ENCODE measurements around the gene PDE9A. TPM values are rescaled to one million over a fixed set of nuclear protein-coding genes. Genes with fewer than 3 reads are reported as not detected.
"Not testable (repeated sequence)": the region's sequence is repeated elsewhere in the genome, so short reads cannot be mapped to it uniquely, and the experiment has no call there.

Gene PDE9A
- total and polyA plus RNA-seq, 9 donors, result 3.9 to 11.3 (median 6.9) TPM

DNA sequence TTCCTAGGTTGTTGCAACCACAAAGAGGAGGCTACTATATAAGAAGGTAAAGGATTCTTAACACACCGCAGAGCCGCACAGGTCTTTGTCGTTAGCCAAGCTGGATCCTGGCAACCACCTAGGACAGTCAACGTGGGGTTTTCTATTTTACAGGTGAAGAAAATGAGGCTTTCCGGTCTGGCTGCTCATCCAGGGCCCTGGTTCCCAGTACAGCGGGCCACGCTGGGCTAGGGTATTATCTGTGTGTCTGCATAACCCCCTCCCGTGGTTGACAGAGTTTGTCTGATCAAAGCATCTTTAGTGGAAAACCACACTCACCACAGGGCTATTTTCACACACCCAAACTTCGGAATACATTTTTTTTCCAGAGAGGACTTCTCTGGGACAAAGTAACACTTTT is 39.0 kb upstream of the PDE9A start:
- TF ChIP-seq, protein P1, sequence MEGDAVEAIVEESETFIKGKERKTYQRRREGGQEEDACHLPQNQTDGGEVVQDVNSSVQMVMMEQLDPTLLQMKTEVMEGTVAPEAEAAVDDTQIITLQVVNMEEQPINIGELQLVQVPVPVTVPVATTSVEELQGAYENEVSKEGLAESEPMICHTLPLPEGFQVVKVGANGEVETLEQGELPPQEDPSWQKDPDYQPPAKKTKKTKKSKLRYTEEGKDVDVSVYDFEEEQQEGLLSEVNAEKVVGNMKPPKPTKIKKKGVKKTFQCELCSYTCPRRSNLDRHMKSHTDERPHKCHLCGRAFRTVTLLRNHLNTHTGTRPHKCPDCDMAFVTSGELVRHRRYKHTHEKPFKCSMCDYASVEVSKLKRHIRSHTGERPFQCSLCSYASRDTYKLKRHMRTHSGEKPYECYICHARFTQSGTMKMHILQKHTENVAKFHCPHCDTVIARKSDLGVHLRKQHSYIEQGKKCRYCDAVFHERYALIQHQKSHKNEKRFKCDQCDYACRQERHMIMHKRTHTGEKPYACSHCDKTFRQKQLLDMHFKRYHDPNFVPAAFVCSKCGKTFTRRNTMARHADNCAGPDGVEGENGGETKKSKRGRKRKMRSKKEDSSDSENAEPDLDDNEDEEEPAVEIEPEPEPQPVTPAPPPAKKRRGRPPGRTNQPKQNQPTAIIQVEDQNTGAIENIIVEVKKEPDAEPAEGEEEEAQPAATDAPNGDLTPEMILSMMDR (IDR thresholded peaks at IDR 0.05), result no peak
- TF ChIP-seq POLR2A (IDR thresholded peaks at IDR 0.05), result no peak
- TF ChIP-seq EP300 (IDR thresholded peaks at IDR 0.05), result no peak
- no peaks in the 10 kb centered on the region for H3K36me3 ChIP-seq
- no peak for DNase-seq
- no peak overlapping the region for H3K27ac ChIP-seq
- H3K4me3 ChIP-seq, result no peak overlapping the region
- intact Hi-C loops (cut with DNase I), result no loop called here
- H3K27me3 ChIP-seq, result no peaks in the 10 kb centered on the region
- peaks cover 0 to 2% of the 10 kb centered on the region in 2 donors for H3K9me3 ChIP-seq
- 65 to 72% (median 67%) methylated on average over 9 of the region's 9 CpGs for WGBS, 3 donors
- no peaks in the 10 kb centered on the region for H3K4me1 ChIP-seq (ENCODE audit: insufficient read depth)

GRCh38 chr21:42614811-42615351 is 38.5 kb upstream of the PDE9A start:
- Histone ChIP-seq H3K4me1 (ENCODE audit: insufficient read depth) (no peaks in the 10 kb centered on the region), H3K4me3 (no peak overlapping the region), H3K36me3 (no peaks in the 10 kb centered on the region), H3K27ac (no peak overlapping the region), H3K27me3 (no peaks in the 10 kb centered on the region), H3K9me3 (peaks cover 0 to 2% of the 10 kb centered on the region in 2 donors)
- intact Hi-C loops (cut with DNase I), result no loop called here
- no peak for TF ChIP-seq POLR2A (IDR thresholded peaks at IDR 0.05)
- DNase-seq, result no peak
- WGBS, 3 donors, result 28 to 36% (median 30%) methylated on average over 14 of the region's 14 CpGs

DNA sequence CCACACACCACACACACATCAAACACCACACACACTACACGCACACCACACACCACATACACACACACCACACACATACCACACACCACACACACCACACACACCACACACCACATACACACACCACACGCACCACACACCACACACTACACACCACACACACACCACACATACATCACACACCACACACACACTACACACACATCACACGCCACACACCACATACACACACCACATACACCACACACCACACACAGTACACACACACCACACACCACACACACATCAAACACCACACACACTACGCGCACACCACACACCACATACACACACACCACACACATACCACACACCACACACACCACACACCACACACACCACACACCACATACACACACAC is 38.0 kb upstream of the PDE9A start:
- H3K9me3 ChIP-seq; H3K27ac ChIP-seq; intact Hi-C loops (cut with DNase I); H3K4me1 ChIP-seq (ENCODE audit: insufficient read depth); H3K4me3 ChIP-seq; H3K36me3 ChIP-seq; DNase-seq; H3K27me3 ChIP-seq: not testable (repeated sequence)
- WGBS, 3 donors, result 60 to 81% (median 67%) methylated on average over 3 to 5 of the region's 5 CpGs

DNA sequence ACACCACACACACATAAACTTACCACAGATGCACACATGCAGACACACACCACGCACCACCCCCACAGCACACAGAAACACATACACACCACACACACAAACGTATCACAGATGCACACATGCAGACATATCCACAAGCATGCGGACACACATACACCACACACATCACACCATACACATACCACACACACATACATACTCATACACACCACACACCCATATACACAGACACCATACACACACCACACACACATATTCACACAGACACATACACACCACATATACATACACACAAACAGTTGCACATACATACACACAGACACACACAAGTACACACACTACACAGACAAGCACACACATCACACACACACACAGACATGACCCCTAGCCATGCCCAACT is 37.5 kb upstream of the PDE9A start:
- H3K9me3 ChIP-seq, result peaks cover 0 to 2% of the 10 kb centered on the region in 2 donors
- DNase-seq, result no peak
- 50 to 58% (median 56%) methylated on average over 3 of the region's 3 CpGs for WGBS, 3 donors
- no peak overlapping the region for H3K4me3 ChIP-seq
- TF ChIP-seq EP300 (IDR thresholded peaks at IDR 0.05) (no peak), POLR2A (IDR thresholded peaks at IDR 0.05) (no peak)
- TF ChIP-seq, protein P1 (IDR thresholded peaks at IDR 0.05), result no peak
- no peaks in the 10 kb centered on the region for H3K36me3 ChIP-seq
- no peak overlapping the region for H3K27ac ChIP-seq
- H3K4me1 ChIP-seq (ENCODE audit: insufficient read depth), result no peaks in the 10 kb centered on the region
- intact Hi-C loops (cut with DNase I), result no loop called here
- H3K27me3 ChIP-seq, result no peaks in the 10 kb centered on the region

- DNase-seq, result no peak
- Histone ChIP-seq H3K9me3 (peaks cover 0 to 2% of the 10 kb centered on the region in 2 donors), H3K27me3 (no peaks in the 10 kb centered on the region)
These were observed 37.0 kb upstream of the PDE9A start for GRCh38 chr21:42616446-42616845.

More at GRCh38 chr21:42616446-42616845, 37.0 kb upstream of the PDE9A start:
- intact Hi-C loops (cut with DNase I), result no loop called here
- TF ChIP-seq, protein P1 (IDR thresholded peaks at IDR 0.05), result no peak
- TF ChIP-seq POLR2A (IDR thresholded peaks at IDR 0.05) (no peak), EP300 (IDR thresholded peaks at IDR 0.05) (no peak)
- no peaks in the 10 kb centered on the region for H3K4me1 ChIP-seq (ENCODE audit: insufficient read depth)
- no peaks in the 10 kb centered on the region for H3K36me3 ChIP-seq
- 26 to 36% (median 32%) methylated on average over 18 of the region's 18 CpGs for WGBS, 3 donors
- H3K4me3 ChIP-seq, result no peak overlapping the region
- no peak overlapping the region for H3K27ac ChIP-seq
